Ovary (tissue), 3 donors: ENCODE results near the gene PRXL2B.

Experiments used
- EP300 ChIP-seq: sonication (generic); formaldehyde crosslinking; IDR thresholded peaks from one replicate; pipeline ENCODE4 v1.6.1; 2017; ENCODE audit warnings: antibody characterized with exemption
- TF ChIP-seq, protein P1 (sequence below), 3 donors: fragments of 450-650 bp in 2 of 3; fragments of 200-600 bp in 1 of 3; IDR thresholded peaks; one replicate each; pipeline versions ENCODE4 v1.5.1 to v1.8.0; 2016 to 2022; ENCODE audit warnings: antibody characterized with exemption in 3 of 3, mild to moderate bottlenecking in 1 of 3
- donor health status: DM: no; HTN: no; CAD: no.

- TF ChIP-seq, protein P1, sequence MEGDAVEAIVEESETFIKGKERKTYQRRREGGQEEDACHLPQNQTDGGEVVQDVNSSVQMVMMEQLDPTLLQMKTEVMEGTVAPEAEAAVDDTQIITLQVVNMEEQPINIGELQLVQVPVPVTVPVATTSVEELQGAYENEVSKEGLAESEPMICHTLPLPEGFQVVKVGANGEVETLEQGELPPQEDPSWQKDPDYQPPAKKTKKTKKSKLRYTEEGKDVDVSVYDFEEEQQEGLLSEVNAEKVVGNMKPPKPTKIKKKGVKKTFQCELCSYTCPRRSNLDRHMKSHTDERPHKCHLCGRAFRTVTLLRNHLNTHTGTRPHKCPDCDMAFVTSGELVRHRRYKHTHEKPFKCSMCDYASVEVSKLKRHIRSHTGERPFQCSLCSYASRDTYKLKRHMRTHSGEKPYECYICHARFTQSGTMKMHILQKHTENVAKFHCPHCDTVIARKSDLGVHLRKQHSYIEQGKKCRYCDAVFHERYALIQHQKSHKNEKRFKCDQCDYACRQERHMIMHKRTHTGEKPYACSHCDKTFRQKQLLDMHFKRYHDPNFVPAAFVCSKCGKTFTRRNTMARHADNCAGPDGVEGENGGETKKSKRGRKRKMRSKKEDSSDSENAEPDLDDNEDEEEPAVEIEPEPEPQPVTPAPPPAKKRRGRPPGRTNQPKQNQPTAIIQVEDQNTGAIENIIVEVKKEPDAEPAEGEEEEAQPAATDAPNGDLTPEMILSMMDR (IDR thresholded peaks at IDR 0.05), result no peak
- TF ChIP-seq EP300, result no peak
These were observed 25.1 kb upstream of the PRXL2B start for GRCh38 chr1:2561446-2561845.
